Type B pancreatic cell (in vitro differentiated cells): ENCODE data around the gene KRT77. TPM values are rescaled to one million over a fixed set of nuclear protein-coding genes. Genes with fewer than 3 reads are reported as not detected.

Experiments
- DNase-seq: peaks from one replicate; pipeline ENCODE4 v3.0.0; 2021; ENCODE audit warnings: mixed read lengths; ENCODE audit not compliant: unreplicated experiment; ENCODE audit errors: extremely low spot score
- H3K27ac Mint-ChIP-seq: 2 replicates; pipeline ENCODE4 v1.8.0; 2021; ENCODE audit warnings: mild to moderate bottlenecking, mixed read lengths
- H3K27me3 Mint-ChIP-seq: 2 replicates; pipeline ENCODE4 v1.8.0; 2021; ENCODE audit warnings: mixed read lengths
- H3K36me3 Mint-ChIP-seq: 2 replicates; pipeline ENCODE4 v1.8.0; 2021; ENCODE audit warnings: mixed read lengths
- H3K4me1 Mint-ChIP-seq: one replicate; pipeline ENCODE4 v1.8.0; 2021; ENCODE audit warnings: mixed read lengths; ENCODE audit not compliant: unreplicated experiment
- H3K4me3 Mint-ChIP-seq: 2 replicates; pipeline ENCODE4 v1.8.0; 2021; ENCODE audit warnings: mild to moderate bottlenecking, mixed read lengths
- H3K9me3 Mint-ChIP-seq: 2 replicates; pipeline ENCODE4 v1.8.0; 2021; ENCODE audit warnings: mixed read lengths
- total RNA-seq: library from RNA; stranded (reverse); gene quantifications from 2 replicates; pipeline ENCODE4 v1.2.1, GENCODE V29; 2021; ENCODE audit warnings: low replicate concordance
- TF ChIP-seq, protein P1 (sequence below): fragments of 200-600 bp; sonication (generic); conservative IDR thresholded peaks from 2 replicates; pipeline ENCODE4 v1.5.0; 2021; ENCODE audit warnings: antibody characterized with exemption, mild to moderate bottlenecking

Gene KRT77
- total RNA-seq, 1 donor from 2014 or later, result 0.27 TPM

DNA sequence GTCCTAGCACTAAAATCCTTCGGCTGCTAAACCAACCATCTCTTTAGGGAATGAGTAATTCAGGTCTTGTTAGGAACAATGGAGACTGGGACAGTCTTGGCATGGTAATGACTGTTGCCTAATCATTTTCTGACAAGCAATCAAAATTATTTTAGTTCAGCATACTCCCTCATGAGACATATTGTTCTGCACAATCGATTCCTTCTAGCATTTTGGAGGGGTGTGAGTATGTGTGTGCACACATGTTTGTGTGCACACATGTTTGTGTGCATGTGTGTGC, 21.0 kb downstream of the KRT77 start:
- Mint-ChIP-seq H3K9me3 (no peaks in the 10 kb centered on the region), H3K4me3 (no peak overlapping the region), H3K27ac (no peak overlapping the region), H3K4me1 (no peaks in the 10 kb centered on the region), H3K36me3 (peaks cover 3% of the 10 kb centered on the region), H3K27me3 (peaks cover 35% of the 10 kb centered on the region)
- TF ChIP-seq, protein P1, sequence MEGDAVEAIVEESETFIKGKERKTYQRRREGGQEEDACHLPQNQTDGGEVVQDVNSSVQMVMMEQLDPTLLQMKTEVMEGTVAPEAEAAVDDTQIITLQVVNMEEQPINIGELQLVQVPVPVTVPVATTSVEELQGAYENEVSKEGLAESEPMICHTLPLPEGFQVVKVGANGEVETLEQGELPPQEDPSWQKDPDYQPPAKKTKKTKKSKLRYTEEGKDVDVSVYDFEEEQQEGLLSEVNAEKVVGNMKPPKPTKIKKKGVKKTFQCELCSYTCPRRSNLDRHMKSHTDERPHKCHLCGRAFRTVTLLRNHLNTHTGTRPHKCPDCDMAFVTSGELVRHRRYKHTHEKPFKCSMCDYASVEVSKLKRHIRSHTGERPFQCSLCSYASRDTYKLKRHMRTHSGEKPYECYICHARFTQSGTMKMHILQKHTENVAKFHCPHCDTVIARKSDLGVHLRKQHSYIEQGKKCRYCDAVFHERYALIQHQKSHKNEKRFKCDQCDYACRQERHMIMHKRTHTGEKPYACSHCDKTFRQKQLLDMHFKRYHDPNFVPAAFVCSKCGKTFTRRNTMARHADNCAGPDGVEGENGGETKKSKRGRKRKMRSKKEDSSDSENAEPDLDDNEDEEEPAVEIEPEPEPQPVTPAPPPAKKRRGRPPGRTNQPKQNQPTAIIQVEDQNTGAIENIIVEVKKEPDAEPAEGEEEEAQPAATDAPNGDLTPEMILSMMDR, result no peak
- no peak for DNase-seq

DNA sequence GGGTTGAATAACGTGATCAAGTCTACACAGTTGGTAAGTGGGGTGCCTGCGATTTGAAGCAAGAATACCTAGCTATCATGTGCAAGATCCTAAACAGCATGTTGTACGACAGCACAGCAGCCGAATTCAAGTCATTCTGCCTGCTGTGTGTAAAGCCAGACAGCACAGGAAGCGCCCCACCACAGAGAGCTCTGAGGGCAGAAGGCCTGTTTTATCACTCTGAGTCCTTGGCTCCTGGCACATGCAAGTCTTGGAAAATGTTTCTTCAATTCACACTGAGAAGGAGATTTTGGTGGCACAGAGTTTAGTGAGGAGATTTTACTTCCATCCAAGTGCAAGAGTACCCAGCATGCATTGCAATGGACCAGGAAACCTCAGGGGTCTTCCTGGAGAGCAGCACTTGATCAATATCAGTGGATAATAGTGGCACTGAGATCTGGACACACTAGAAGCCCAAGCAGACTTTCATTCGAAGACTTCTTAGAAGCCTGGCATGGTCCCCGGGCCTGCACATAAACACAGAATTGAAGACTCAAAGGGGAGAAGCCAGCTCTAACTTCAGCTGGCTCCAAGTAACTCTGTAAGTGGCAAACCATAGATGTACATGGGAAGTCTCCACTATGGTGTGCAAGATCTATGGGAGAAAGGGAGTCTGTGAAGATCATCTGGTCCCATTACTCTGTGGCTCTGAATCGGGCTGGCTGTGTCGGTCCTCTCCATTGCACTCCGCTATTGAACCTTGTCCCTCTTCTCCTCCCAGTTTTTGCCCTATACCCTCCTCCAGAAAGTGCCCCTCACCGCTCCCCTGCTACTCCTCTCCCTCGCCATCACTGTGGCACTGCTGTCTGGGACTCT, 21.6 kb downstream of the KRT77 start:
- Mint-ChIP-seq H3K9me3 (no peaks in the 10 kb centered on the region), H3K36me3 (peaks cover 3% of the 10 kb centered on the region), H3K27me3 (peaks cover 29% of the 10 kb centered on the region), H3K4me1 (no peaks in the 10 kb centered on the region), H3K27ac (no peak overlapping the region), H3K4me3 (no peak overlapping the region)
- no peak for DNase-seq
- TF ChIP-seq, protein P1, result no peak

DNA sequence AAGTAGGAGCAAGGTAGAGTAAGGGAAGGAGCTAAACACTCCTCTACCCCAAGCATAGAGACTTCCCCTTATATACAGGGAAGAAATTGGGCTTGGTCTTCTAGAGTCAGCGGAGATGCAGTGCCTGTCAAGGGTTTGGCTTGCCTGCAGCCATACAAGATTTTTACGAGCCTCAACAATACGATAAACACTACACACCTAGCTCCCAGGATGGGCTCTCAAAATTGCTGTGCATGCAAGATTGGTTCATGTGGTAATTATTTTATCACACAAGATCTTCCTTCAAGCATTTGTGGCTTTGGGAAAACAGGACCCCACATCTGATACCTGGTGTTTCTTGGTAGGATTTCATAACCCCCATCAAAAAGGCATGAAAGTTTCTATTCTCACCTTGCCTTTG, 23.0 kb downstream of the KRT77 start, which contains the start of gene KRT1:
KRT1 (minus strand) TSS at position 45 of the 400 bp plus-strand sequence. CDS start 59 bp downstream, outside the sequence.
- peaks cover 23% of the 10 kb centered on the region for H3K27me3 Mint-ChIP-seq
- peak within 1 kb of the TSS; percentile 73 for H3K27ac Mint-ChIP-seq

DNA sequence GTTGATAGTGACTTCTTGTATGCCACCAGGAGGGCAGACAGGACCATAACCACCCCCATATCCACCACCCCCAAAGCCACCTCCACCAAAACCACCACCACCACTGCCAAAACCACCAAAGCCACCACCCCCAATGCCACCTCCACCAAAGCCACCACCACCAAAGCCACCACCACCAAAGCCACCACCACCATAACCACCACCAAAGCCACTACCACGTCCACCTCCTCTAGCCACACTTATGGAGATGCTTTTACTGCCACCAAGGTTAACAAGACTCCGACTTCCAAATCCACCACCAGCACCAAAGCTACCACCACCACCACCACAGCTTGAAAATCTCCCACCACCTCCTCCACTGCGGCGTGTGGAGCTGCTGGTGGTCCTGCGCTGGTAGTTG, 23.4 kb downstream of the KRT77 start:
- Mint-ChIP-seq H3K27ac (peak overlapping the region; percentile 73), H3K4me1 (no peaks in the 10 kb centered on the region), H3K9me3 (no peaks in the 10 kb centered on the region), H3K36me3 (peaks cover 3% of the 10 kb centered on the region), H3K27me3 (peaks cover 23% of the 10 kb centered on the region), H3K4me3 (peak overlapping the region; percentile 90)
- TF ChIP-seq, protein P1, result no peak
- no peak for DNase-seq

More for the DNA sequence above, 23.0 kb downstream of the KRT77 start, which contains the start of gene KRT1:
- DNase-seq, result no peak
- no peaks in the 10 kb centered on the region for H3K4me1 Mint-ChIP-seq
- H3K9me3 Mint-ChIP-seq, result no peaks in the 10 kb centered on the region
- TF ChIP-seq, protein P1, result no peak
- peaks cover 3% of the 10 kb centered on the region for H3K36me3 Mint-ChIP-seq
- peak within 1 kb of the TSS; percentile 90 for H3K4me3 Mint-ChIP-seq

DNA sequence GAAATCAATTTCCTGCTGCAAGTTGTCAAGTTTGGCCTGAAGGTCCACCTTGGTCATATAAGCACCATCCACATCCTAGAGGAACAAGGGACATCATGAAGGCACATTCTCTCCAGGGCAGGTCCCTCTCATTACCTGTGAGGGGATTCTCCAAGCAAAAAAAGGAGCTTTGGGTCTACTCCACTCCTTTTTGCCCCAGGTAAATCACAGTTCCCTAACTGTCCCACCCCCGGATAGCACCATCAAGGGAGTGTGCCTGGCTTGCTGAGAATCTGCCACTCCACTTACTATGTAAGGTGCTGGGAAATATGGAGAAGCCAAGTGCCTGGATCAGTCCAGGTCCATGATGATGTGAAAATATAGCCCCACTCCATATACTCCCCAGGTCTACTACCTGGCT, 25.7 kb downstream of the KRT77 start:
- Mint-ChIP-seq H3K27me3 (peaks cover 24% of the 10 kb centered on the region), H3K4me1 (no peaks in the 10 kb centered on the region), H3K36me3 (peaks cover 3% of the 10 kb centered on the region), H3K9me3 (no peaks in the 10 kb centered on the region), H3K4me3 (no peak overlapping the region), H3K27ac (no peak overlapping the region)
- no peak for DNase-seq
- TF ChIP-seq, protein P1, result no peak
